ENCODE data around the gene ALX3.
"Not testable (repeated sequence)": the region's sequence is repeated elsewhere in the genome, so short reads cannot be mapped to it uniquely, and the experiment has no call there.

Gene ALX3

GRCh38 chr1:110038271-110038670, 32.2 kb downstream of the ALX3 start:
- no peak for DNase-seq

GRCh38 chr1:110035236-110035752, 35.2 kb downstream of the ALX3 start:
- no peak for DNase-seq

GRCh38 chr1:110034451-110035235, 35.8 kb downstream of the ALX3 start, which contains the start of gene STRIP1:
Gene STRIP1 (plus strand): TSS chr1:110034624. CDS start chr1:110034638, 14 bp downstream.
- peak; percentile 96 for DNase-seq

GRCh38 chr1:110034040-110034450, 36.4 kb downstream of the ALX3 start:
- DNase-seq = no peak

- no peak for DNase-seq
Measured at GRCh38 chr1:110033421-110033820, 37.1 kb downstream of the ALX3 start.

GRCh38 chr1:110032327-110032726, 38.1 kb downstream of the ALX3 start:
- no peak for DNase-seq

GRCh38 chr1:110030687-110031086, 39.8 kb downstream of the ALX3 start:
- not testable (repeated sequence) for DNase-seq

GRCh38 chr1:110024613-110025012, 45.9 kb downstream of the ALX3 start:
- no peak for DNase-seq

GRCh38 chr1:110021285-110021684, 49.2 kb downstream of the ALX3 start:
- no peak for DNase-seq

GRCh38 chr1:110019770-110020169, 50.7 kb downstream of the ALX3 start:
- DNase-seq = no peak

GRCh38 chr1:110018396-110018795, 52.1 kb downstream of the ALX3 start:
- no peak for DNase-seq

GRCh38 chr1:110017792-110018191, 52.7 kb downstream of the ALX3 start:
- no peak for DNase-seq

- no peak for DNase-seq
Measured at GRCh38 chr1:110012100-110012780, 58.2 kb downstream of the ALX3 start.

GRCh38 chr1:110011527-110012041, 58.9 kb downstream of the ALX3 start:
- DNase-seq = peak; percentile 51
